Type B pancreatic cell (in vitro differentiated cells): ENCODE results near the gene KPTN. TPM values are rescaled to one million over a fixed set of nuclear protein-coding genes. Genes with fewer than 3 reads are reported as not detected.

Experiments used
- DNase-seq: peaks from one replicate; pipeline ENCODE4 v3.0.0; 2021; ENCODE audit warnings: mixed read lengths; ENCODE audit not compliant: unreplicated experiment; ENCODE audit errors: extremely low spot score
- H3K27ac Mint-ChIP-seq: 2 replicates; pipeline ENCODE4 v1.8.0; 2021; ENCODE audit warnings: mild to moderate bottlenecking, mixed read lengths
- H3K27me3 Mint-ChIP-seq: 2 replicates; pipeline ENCODE4 v1.8.0; 2021; ENCODE audit warnings: mixed read lengths
- H3K36me3 Mint-ChIP-seq: 2 replicates; pipeline ENCODE4 v1.8.0; 2021; ENCODE audit warnings: mixed read lengths
- H3K4me1 Mint-ChIP-seq: one replicate; pipeline ENCODE4 v1.8.0; 2021; ENCODE audit warnings: mixed read lengths; ENCODE audit not compliant: unreplicated experiment
- H3K4me3 Mint-ChIP-seq: 2 replicates; pipeline ENCODE4 v1.8.0; 2021; ENCODE audit warnings: mild to moderate bottlenecking, mixed read lengths
- H3K9me3 Mint-ChIP-seq: 2 replicates; pipeline ENCODE4 v1.8.0; 2021; ENCODE audit warnings: mixed read lengths
- total RNA-seq: library from RNA; stranded (reverse); gene quantifications from 2 replicates; pipeline ENCODE4 v1.2.1, GENCODE V29; 2021; ENCODE audit warnings: low replicate concordance
- TF ChIP-seq, protein P1 (sequence below): fragments of 200-600 bp; sonication (generic); conservative IDR thresholded peaks from 2 replicates; pipeline ENCODE4 v1.5.0; 2021; ENCODE audit warnings: antibody characterized with exemption, mild to moderate bottlenecking

KPTN gene
- total RNA-seq, 1 donor from 2014 or later = 21.2 TPM

DNA sequence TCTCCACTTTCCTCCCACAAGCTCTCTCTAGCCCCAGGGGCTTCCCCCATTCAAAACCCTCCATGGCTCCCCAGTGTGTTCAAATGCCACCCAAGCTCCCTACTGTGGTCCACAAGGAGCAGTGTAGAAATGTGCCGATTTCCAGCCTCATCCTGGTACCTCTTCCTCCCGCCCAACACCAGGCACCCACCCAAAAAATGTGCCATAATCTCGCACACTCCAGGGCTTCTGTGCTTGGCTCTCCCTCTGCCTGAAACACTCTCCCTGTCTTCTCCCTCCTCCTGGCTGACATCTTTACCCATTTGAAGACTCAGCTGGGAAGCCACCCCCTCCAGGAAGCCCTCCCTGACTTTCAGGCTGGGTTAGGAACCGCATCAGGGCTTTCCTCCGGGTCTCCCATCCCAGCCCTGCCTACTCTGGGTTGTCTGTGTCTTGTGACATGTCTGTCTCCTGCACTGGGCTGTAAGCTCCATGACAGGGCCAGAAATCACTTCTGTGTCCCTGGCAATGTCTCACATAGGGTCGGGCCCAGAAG, 48.1 kb downstream of the KPTN start:
- Mint-ChIP-seq H3K4me1 (peaks cover 5% of the 10 kb centered on the region), H3K27me3 (peaks cover 64% of the 10 kb centered on the region), H3K4me3 (no peak overlapping the region), H3K27ac (no peak overlapping the region), H3K9me3 (no peaks in the 10 kb centered on the region), H3K36me3 (no peaks in the 10 kb centered on the region)
- TF ChIP-seq, protein P1, sequence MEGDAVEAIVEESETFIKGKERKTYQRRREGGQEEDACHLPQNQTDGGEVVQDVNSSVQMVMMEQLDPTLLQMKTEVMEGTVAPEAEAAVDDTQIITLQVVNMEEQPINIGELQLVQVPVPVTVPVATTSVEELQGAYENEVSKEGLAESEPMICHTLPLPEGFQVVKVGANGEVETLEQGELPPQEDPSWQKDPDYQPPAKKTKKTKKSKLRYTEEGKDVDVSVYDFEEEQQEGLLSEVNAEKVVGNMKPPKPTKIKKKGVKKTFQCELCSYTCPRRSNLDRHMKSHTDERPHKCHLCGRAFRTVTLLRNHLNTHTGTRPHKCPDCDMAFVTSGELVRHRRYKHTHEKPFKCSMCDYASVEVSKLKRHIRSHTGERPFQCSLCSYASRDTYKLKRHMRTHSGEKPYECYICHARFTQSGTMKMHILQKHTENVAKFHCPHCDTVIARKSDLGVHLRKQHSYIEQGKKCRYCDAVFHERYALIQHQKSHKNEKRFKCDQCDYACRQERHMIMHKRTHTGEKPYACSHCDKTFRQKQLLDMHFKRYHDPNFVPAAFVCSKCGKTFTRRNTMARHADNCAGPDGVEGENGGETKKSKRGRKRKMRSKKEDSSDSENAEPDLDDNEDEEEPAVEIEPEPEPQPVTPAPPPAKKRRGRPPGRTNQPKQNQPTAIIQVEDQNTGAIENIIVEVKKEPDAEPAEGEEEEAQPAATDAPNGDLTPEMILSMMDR = no peak
- no peak for DNase-seq

DNA sequence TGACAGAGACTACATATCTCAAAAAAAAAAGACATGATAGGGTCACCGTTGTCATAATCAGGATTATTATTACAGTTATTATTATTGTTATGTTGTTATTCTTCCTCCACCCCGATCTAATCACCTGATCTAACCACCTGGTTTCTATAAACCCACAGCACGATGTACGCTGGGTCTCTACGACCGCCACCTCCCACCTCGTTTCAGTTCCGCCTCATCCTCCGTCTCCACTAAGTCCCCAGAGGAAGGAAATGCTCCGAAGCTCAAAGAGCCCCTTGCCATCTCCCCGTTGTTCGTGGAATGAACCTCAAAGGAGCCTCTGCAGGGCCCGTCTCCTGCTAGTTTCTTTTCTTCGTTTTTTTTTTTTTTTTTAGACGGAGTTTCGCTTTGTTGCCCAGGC, 48.8 kb downstream of the KPTN start:
- H3K27ac Mint-ChIP-seq = no peak overlapping the region
- H3K9me3 Mint-ChIP-seq = no peaks in the 10 kb centered on the region
- DNase-seq = no peak
- H3K36me3 Mint-ChIP-seq = no peaks in the 10 kb centered on the region
- H3K27me3 Mint-ChIP-seq = peaks cover 66% of the 10 kb centered on the region
- H3K4me1 Mint-ChIP-seq = peaks cover 5% of the 10 kb centered on the region
- TF ChIP-seq, protein P1 = no peak
- H3K4me3 Mint-ChIP-seq = no peak overlapping the region

DNA sequence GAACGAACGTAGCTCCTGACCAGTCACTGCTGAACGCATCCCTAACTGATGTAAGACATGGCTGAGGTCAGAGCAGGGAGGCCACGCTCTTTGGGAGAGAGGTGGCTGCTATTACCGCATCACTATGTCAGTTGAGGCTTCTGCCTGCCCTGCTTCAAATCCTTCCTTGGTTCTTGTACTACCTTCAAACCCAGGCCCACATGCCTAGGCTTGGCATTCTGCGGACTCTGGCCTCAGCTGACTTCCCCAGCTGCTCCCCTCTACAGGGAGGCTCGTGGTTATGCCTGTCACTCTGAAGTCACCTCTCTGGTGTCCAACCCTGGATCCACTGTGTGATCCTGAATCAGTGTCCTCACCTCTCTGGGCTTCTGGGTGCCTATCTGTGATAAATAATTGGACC, 49.9 kb downstream of the KPTN start:
- Mint-ChIP-seq H3K36me3 (no peaks in the 10 kb centered on the region), H3K27me3 (peaks cover 68% of the 10 kb centered on the region), H3K4me3 (no peak overlapping the region), H3K4me1 (peaks cover 5% of the 10 kb centered on the region), H3K27ac (no peak overlapping the region), H3K9me3 (no peaks in the 10 kb centered on the region)
- TF ChIP-seq, protein P1 = no peak
- DNase-seq = no peak

DNA sequence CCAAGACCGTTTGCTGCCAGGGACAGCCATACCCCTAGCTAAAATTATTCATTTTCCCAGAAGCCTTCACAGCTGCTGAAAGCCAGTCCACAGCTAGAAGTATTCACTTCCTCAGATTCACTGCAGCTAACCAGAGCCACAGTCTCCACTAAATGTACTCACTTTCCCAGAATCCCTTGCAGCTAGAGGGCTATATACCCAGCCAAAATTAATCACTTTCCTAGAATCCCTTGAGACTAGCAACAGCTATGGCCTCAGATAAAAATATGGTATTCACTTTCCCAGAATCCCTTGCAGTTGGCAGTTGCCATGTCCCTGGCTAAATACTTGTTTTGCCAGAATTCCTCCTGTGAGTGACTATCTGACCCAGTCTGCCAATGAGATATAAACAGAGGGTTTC, 50.9 kb downstream of the KPTN start:
- no peak overlapping the region for H3K4me3 Mint-ChIP-seq

DNA sequence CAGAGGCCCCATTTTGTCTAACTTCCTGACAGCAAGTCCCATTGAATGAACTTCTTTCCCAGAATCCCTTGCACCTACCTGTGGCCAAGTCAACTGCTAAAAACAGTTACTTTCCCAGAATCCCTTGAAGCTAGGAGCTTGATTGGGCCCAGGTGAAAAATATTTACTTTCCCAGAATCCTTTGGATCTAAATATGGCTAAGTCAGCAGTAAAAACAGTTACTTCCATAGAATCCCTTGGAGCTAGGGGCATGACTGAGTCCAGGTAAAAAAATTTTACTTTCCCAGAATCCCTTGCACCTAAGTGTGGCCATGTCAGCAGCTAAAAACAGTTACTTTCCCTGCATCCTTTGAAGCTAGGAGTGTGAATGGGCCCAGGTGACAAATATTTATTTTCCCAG, 51.5 kb downstream of the KPTN start:
- Mint-ChIP-seq H3K4me3 (no peak overlapping the region), H3K27me3 (peaks cover 62% of the 10 kb centered on the region), H3K36me3 (no peaks in the 10 kb centered on the region), H3K27ac (no peak overlapping the region), H3K4me1 (peaks cover 5% of the 10 kb centered on the region), H3K9me3 (no peaks in the 10 kb centered on the region)
- no peak for DNase-seq
- TF ChIP-seq, protein P1 = no peak

More for the DNA sequence above, 50.9 kb downstream of the KPTN start:
- DNase-seq = no peak
- Mint-ChIP-seq H3K27me3 (peaks cover 62% of the 10 kb centered on the region), H3K9me3 (no peaks in the 10 kb centered on the region), H3K27ac (no peak overlapping the region), H3K4me1 (peaks cover 5% of the 10 kb centered on the region), H3K36me3 (no peaks in the 10 kb centered on the region)
- TF ChIP-seq, protein P1 = no peak

DNA sequence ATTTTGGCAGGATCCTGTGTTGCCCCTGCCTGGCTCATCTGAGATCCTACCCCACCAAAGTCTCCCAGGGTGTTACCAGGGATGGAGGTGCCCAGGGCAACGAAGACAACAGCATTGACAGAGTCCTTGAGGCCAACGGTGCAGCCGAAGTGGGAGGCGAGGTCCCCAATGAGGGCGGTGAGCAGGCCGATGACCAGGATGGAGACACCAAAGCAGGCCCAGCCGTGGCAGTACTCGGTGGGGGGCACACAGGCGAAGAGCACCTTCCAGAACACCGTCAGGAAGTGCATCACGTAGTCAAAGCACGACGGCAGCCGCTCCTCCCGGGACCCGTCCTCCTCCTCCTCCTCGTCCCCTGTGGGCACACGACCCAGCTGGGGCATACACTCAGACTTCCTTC, 51.9 kb downstream of the KPTN start:
- peaks cover 65% of the 10 kb centered on the region for H3K27me3 Mint-ChIP-seq
- no peak overlapping the region for H3K4me3 Mint-ChIP-seq
- no peaks in the 10 kb centered on the region for H3K36me3 Mint-ChIP-seq
- no peak for DNase-seq
- H3K27ac Mint-ChIP-seq = no peak overlapping the region
- no peaks in the 10 kb centered on the region for H3K9me3 Mint-ChIP-seq
- TF ChIP-seq, protein P1 = no peak
- peaks cover 5% of the 10 kb centered on the region for H3K4me1 Mint-ChIP-seq
